Spleen (tissue), 7 donors: ENCODE measurements around the gene PCYT1B.

ENCODE experiments used
- CTCF ChIP-seq, 11 experiments: fragments of 200-600 bp in 7 of 11; fragments of 450-650 bp in 4 of 11; sonication (generic) in 4 of 11; IDR thresholded peaks in 8 of 11; conservative IDR thresholded peaks in 3 of 11; 1 replicate in 7 of 11; 2 replicates in 4 of 11; pipeline versions ENCODE4 v1.4.0 to v1.8.0; 2016 to 2021; ENCODE audit warnings: antibody characterized with exemption in 11 of 11, inconsistent platforms in 4 of 11, mild to moderate bottlenecking in 1 of 11
- POLR2A ChIP-seq, 3 donors: fragments of 450-650 bp; IDR thresholded peaks; one replicate each; pipeline ENCODE4 v1.5.1; 2017; ENCODE audit warnings: antibody characterized with exemption in 3 of 3, mild to moderate bottlenecking in 1 of 3
- donor health status: DM: no; HTN: no; CAD: no; lungs with moderate emphysema.
- donor health status: DM: no; HTN: no; CAD: no.
- donor health status: DM: no; HTN: no; CAD: no.

DNA sequence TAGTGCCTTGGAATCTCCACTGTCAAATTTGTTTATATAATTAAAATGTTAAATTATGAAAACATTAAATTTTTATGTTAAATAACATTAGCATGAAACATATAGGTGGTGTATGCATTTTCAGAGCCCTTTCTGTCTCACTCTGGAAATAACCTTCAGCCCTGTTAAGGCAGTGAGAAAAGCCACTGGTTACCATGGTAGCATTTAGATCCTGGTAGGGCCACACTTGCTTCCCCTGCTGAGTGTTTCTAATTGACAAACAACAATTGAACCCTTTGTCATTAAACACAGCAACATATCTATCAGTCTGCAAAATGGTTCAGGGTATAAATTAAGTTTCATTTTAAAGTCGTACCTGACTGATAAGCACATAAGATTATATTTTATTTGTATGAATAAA lies 118.5 kb downstream of the PCYT1B start:
- TF ChIP-seq CTCF (IDR thresholded peaks at IDR 0.05 in 8 of 11, conservative IDR thresholded peaks at IDR 0.05 in 3 of 11) (no peak), POLR2A (IDR thresholded peaks at IDR 0.05) (no peak)
